SH-SY5Y (cell line): ENCODE measurements around the gene STRIP1.

ENCODE experiments used
- GATA2 ChIP-seq: IDR thresholded peaks from 2 replicates; pipeline ENCODE4 v1.6.1; 2011; ENCODE audit warnings: mild to moderate bottlenecking, low read depth, low read length
- GATA3 ChIP-seq: IDR thresholded peaks from 2 replicates; pipeline ENCODE4 v1.6.1; 2011; ENCODE audit warnings: low read depth, mild to moderate bottlenecking, low read length, moderate library complexity

DNA sequence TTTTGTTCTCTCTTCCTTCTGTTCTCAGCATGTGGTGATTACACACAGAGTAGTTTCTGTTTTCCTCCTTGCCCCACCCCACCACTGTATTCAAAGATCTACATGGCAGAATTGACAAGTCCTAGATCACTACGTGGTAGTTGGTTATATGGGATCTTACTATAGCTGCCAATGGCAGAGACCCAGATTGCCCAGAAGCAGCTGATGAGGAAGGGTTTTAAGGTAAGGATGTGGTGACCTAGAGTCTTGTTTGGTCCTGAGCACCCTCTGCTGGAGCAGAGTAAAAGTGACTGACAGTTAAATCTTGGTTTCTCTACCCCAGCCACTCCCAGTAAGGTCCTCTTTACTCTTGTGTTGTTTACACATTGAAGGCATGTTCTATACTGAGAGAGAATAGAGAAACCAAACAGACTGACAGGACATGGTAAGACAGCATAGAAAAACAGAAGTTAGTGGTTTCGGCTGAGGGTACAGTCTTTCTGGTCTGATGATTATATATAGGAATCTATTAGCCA, 22.8 kb upstream of the STRIP1 start:
- TF ChIP-seq GATA3 = no peak
- TF ChIP-seq GATA2 = no peak
